Erythroblast (primary cell): ENCODE results near the gene EXPH5.

ENCODE experiments used
- GATA1 ChIP-seq: IDR thresholded peaks from 2 replicates; pipeline ENCODE4 v1.6.1; 2011; ENCODE audit warnings: low read depth, mild to moderate bottlenecking, control low read depth, low read length, moderate library complexity
- POLR2A ChIP-seq: IDR thresholded peaks from 2 replicates; pipeline ENCODE4 v1.6.1; 2011; ENCODE audit warnings: mild to moderate bottlenecking, low read length

DNA sequence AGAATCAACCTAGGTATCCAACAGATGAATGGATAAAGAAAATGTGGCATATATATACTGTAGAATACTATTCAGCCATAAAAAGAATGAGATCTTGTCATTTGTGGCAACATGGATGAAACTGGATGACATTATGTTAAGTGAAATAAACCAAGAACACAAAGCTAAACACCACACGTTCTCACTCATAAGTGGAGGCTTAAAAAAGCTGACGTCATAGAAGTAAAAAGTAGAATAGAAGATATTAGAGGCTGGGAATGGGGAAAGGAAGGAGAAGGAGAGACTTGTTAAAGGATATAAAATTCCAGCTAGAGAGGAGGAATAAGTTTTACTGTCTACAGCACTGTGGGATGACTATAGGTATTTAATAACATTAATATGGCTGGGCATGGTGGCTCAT, 12.9 kb downstream of the EXPH5 start:
- no peak for TF ChIP-seq POLR2A
- no peak for TF ChIP-seq GATA1
